GM06990 (cell line): ENCODE data around the gene ALDH1L1.

Experiments used
- DNase-seq: peaks from one replicate; pipeline ENCODE4 v3.0.0-alpha.2; 2011; ENCODE audit not compliant: insufficient read length; ENCODE audit errors: extremely low read depth
- H3K27me3 ChIP-seq: replicated peaks from 2 replicates; pipeline ENCODE4 v1.6.0; 2011; ENCODE audit warnings: low read length; ENCODE audit not compliant: control insufficient read depth, insufficient read depth
- H3K36me3 ChIP-seq: 2 replicates; pipeline ENCODE4 v1.5.1; 2011; ENCODE audit warnings: low read length; ENCODE audit not compliant: control insufficient read depth, insufficient read depth
- H3K4me3 ChIP-seq: replicated peaks from 2 replicates; pipeline ENCODE4 v1.5.1; 2011; ENCODE audit warnings: low read depth, mild to moderate bottlenecking, control low read depth, low read length
- TF ChIP-seq, protein P1 (sequence below): IDR thresholded peaks from 2 replicates; pipeline ENCODE4 v1.5.1; 2011; ENCODE audit warnings: low read length, control low read depth, mild to moderate bottlenecking, inconsistent platforms; ENCODE audit not compliant: insufficient read depth, poor library complexity, severe bottlenecking

The ALDH1L1 gene

GRCh38 chr3:126082362-126083137 is 97.8 kb downstream of the ALDH1L1 start:
- no peaks in the 10 kb centered on the region for H3K36me3 ChIP-seq
- TF ChIP-seq, protein P1, sequence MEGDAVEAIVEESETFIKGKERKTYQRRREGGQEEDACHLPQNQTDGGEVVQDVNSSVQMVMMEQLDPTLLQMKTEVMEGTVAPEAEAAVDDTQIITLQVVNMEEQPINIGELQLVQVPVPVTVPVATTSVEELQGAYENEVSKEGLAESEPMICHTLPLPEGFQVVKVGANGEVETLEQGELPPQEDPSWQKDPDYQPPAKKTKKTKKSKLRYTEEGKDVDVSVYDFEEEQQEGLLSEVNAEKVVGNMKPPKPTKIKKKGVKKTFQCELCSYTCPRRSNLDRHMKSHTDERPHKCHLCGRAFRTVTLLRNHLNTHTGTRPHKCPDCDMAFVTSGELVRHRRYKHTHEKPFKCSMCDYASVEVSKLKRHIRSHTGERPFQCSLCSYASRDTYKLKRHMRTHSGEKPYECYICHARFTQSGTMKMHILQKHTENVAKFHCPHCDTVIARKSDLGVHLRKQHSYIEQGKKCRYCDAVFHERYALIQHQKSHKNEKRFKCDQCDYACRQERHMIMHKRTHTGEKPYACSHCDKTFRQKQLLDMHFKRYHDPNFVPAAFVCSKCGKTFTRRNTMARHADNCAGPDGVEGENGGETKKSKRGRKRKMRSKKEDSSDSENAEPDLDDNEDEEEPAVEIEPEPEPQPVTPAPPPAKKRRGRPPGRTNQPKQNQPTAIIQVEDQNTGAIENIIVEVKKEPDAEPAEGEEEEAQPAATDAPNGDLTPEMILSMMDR: no peak
- H3K27me3 ChIP-seq: no peaks in the 10 kb centered on the region
- DNase-seq: no peak
- H3K4me3 ChIP-seq: peak overlapping the region; percentile 80

- no peak overlapping the region for H3K4me3 ChIP-seq
- TF ChIP-seq, protein P1: peak; percentile 23
- H3K36me3 ChIP-seq: no peaks in the 10 kb centered on the region
- peak; percentile 22 for DNase-seq
- no peaks in the 10 kb centered on the region for H3K27me3 ChIP-seq
Observed at GRCh38 chr3:126081618-126082361, 98.6 kb downstream of the ALDH1L1 start.

DNA sequence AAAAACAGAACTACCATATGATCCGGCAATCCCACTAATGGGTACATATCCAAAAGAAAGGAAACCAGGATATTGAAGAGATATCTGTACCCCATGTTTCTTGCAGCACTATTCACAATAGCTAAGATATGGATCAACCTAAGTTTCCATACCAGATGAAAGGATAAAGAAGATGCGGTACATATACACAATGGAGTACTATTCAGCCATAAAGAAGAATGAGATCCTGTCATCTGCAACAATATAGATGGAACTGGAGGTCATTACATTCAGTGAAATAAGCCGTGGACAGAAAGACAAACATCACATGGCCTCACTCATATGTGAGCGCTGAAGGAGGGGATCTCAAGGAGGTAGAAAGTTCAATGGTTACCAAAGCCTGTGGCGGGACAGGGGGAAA is 99.4 kb downstream of the ALDH1L1 start:
- Histone ChIP-seq H3K4me3 (no peak overlapping the region), H3K36me3 (no peaks in the 10 kb centered on the region), H3K27me3 (no peaks in the 10 kb centered on the region)
- no peak for DNase-seq
- TF ChIP-seq, protein P1: no peak

DNA sequence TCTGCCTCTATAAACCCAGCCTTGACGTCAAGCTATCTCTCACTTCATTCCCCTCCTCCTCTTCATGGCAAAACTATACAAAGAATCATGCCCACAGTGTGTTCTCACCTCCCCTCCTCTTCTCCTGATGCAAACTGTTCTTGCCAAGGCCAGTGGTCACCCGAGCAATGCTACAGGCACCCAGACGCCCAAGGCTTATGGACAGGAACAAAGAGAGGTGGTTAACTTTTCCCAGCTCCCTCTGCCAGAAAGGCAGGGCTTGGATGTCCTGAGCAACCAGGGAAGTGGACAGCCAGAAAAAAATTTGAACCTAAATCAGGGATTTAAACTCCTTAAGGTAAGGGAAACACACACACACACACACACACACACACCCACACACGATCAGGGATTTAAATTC is 101.5 kb downstream of the ALDH1L1 start:
- H3K4me3 ChIP-seq: no peak overlapping the region
- TF ChIP-seq, protein P1: no peak
- no peaks in the 10 kb centered on the region for H3K36me3 ChIP-seq
- no peaks in the 10 kb centered on the region for H3K27me3 ChIP-seq
- no peak for DNase-seq

GRCh38 chr3:126077754-126078153 is 102.6 kb downstream of the ALDH1L1 start:
- no peaks in the 10 kb centered on the region for H3K36me3 ChIP-seq
- no peak for DNase-seq
- no peak overlapping the region for H3K4me3 ChIP-seq
- TF ChIP-seq, protein P1: no peak
- H3K27me3 ChIP-seq: no peaks in the 10 kb centered on the region
